ENCODE data around the gene TCF7L2.

DNA sequence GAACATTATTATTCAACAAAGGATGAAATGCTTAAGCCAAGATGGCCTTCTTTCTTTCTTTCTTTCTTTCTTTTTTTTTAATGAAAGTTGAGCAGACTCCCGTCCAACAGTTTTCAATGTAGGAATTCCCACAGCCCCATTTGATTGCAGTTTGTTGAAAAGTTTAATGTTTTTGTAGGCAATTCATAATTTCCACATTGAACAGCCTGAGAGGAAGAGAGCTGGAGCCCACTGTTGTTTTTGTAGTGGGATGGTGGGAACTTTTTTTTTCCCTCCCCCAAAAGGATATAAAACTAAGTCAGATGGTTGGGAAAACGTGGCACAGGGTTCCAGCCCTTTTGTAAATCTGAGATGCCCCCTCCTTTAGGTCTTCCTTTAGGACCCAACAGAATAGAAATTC lies 86.6 kb downstream of the TCF7L2 start:
- TF ChIP-seq, protein P1, sequence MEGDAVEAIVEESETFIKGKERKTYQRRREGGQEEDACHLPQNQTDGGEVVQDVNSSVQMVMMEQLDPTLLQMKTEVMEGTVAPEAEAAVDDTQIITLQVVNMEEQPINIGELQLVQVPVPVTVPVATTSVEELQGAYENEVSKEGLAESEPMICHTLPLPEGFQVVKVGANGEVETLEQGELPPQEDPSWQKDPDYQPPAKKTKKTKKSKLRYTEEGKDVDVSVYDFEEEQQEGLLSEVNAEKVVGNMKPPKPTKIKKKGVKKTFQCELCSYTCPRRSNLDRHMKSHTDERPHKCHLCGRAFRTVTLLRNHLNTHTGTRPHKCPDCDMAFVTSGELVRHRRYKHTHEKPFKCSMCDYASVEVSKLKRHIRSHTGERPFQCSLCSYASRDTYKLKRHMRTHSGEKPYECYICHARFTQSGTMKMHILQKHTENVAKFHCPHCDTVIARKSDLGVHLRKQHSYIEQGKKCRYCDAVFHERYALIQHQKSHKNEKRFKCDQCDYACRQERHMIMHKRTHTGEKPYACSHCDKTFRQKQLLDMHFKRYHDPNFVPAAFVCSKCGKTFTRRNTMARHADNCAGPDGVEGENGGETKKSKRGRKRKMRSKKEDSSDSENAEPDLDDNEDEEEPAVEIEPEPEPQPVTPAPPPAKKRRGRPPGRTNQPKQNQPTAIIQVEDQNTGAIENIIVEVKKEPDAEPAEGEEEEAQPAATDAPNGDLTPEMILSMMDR (IDR thresholded peaks at IDR 0.05): no peak
- no peak for TF ChIP-seq POLR2A (IDR thresholded peaks at IDR 0.05)

All from tibial nerve (tissue), 3 donors.